H1 (cell line): ENCODE measurements around the gene RPN2. TPM values are rescaled to one million over a fixed set of nuclear protein-coding genes. Genes with fewer than 3 reads are reported as not detected.

Experiments used
- CHD7 ChIP-seq: fragments of 300-600 bp; sonication (generic); IDR thresholded peaks from 2 replicates; pipeline ENCODE4 v1.7.1; 2012; ENCODE audit warnings: low read length, moderate library complexity, mild to moderate bottlenecking, inconsistent platforms; ENCODE audit not compliant: insufficient replicate concordance
- polyA plus RNA-seq, 7 experiments: library from polyadenylated mRNA; depleted of rRNA in 3 of 7; stranded (reverse) in 5 of 7; unstranded in 2 of 7; fragments of >200 nt in 5 of 7; fragments of 200-250 nt in 2 of 7; gene quantifications; 1 replicate in 5 of 7; 2 replicates in 1 of 7; 4 replicates in 1 of 7; pipeline versions ENCODE4 v1.2.1 to v1.2.3, GENCODE V29; 2011 to 2013; ENCODE audit warnings: missing spikeins in 2 of 7, mixed read lengths in 2 of 7
- total RNA-seq: library from RNA; stranded (reverse); fragmentation: NEBNext Ultra II Directional; extraction: Animal tissue kit (Norgen Biotek cat#: 25700); gene quantifications from 2 replicates; pipeline ENCODE4 v1.2.1, GENCODE V29; 2021

RPN2 gene
- total and polyA plus RNA-seq, 2 of the 8 experiments (the other 6 are each of a cell fraction or from before 2014, with no cell fraction given) = 236 to 379 TPM

DNA sequence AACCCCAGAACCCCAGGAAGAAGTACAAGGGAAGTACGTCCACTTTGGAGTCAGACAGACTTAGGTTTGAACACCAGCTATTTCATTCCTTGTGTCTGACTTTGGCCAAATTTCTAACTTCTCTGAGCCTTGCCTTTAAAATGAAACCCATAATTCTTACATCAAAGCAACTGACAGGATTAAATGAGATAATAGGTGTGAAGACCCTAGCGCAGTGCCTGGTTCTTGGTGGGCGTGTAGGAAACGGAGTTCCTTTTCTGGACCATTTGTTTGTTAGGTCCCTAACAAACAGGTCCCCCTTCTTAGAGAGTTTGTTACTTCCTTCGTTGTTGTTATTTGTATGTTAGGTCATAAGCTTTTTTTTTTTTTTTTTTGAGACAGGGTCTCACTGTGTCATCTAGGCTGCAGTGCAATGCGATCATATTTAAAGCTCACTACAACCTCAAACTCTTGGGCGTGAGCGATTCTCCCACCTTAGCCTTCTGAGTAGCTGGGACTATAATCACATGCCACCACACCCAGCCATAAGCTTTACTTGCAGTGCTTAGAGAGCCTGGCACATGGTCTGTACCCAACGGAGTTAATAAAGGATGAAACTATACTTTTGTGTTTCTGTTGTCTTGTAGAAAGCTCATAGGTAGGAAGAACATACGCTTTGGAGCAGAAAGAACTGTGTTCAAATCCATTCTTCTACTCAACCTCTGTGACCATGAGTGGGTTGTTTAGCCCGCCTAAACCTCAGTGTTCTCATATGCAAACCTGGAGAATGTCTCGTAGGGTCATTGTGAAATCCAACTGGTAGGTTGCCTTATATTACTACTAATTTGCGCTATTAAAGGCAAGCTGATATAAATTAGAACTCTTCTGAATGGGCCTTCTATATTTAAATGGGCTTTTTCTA is 22.0 kb downstream of the RPN2 start (continued):
- no peak for TF ChIP-seq CHD7
